ENCODE data around the gene CHD1L. TPM values are rescaled to one million over a fixed set of nuclear protein-coding genes. Genes with fewer than 3 reads are reported as not detected.

CHD1L gene
- total and polyA plus RNA-seq, 2 of the 13 experiments (the other 11 are each of a cell fraction or from before 2014, with no cell fraction given) = 74.3 to 111 TPM

- no peak for TF ChIP-seq RFX1 (IDR thresholded peaks at IDR 0.05)
Observed at GRCh38 chr1:147209825-147210821, 32.4 kb upstream of the CHD1L start (continued).

- Histone ChIP-seq H3K9ac (ENCODE audit: insufficient read depth, low read depth, low read length) (no peak overlapping the region), H4K20me1 (ENCODE audit: insufficient read depth, low read length) (no peaks in the 10 kb centered on the region), H3K27ac (ENCODE audit: extremely low read length, insufficient read depth, low read length) (peak overlapping the region; percentile 75), H3K36me3 (replicated peaks in 1 of 2; ENCODE audit: control insufficient read depth in 1 of 2, insufficient read depth in 2 of 2, low read length in 2 of 2) (peaks cover 11 to 40% of the 10 kb centered on the region in 2 experiments), H2AFZ (ENCODE audit: low read length) (no peak overlapping the region), H3K79me2 (ENCODE audit: insufficient read depth, low read length) (peaks cover 20% of the 10 kb centered on the region), H3K4me2 (ENCODE audit: low read depth, low read length) (peak overlapping the region; percentile 10; the same call in 1 of the 2 replicates), H3K4me3 (replicated peaks in 1 of 3; ENCODE audit: insufficient read depth in 1 of 3, low read depth in 2 of 3, low read length in 3 of 3) (no peak overlapping the region), H3K4me1 (ENCODE audit: insufficient read depth, low read length) (peaks cover 74% of the 10 kb centered on the region), H3K9me3 (ENCODE audit: low read length) (no peaks in the 10 kb centered on the region), H3K27me3 (ENCODE audit: control insufficient read depth in 1 of 2, insufficient read depth in 2 of 2, low read length in 2 of 2) (no peaks in the 10 kb centered on the region)
- POLR2A ChIA-PET = interaction anchor here (1.3 to 7.6 kb wide), 6 partner anchors 9 to 42 kb away, joined by 5 to 101 read pairs (median 10); partner anchors contain the start of genes CHD1L and FMO5
- TF ChIP-seq RBM22 (optimal IDR thresholded peaks at IDR 0.05; ENCODE audit: low read length) (peak; percentile 77), KAT7 (CRISPR knock-in tag; IDR thresholded peaks at IDR 0.05; ENCODE audit: borderline replicate concordance) (no peak), ZNF18 (CRISPR knock-in tag; IDR thresholded peaks at IDR 0.05; ENCODE audit: insufficient replicate concordance) (no peak), MIXL1 (CRISPR knock-in tag; IDR thresholded peaks at IDR 0.05) (no peak), ZSCAN22 (CRISPR knock-in tag; IDR thresholded peaks at IDR 0.05) (no peak), CBFB (CRISPR knock-in tag; IDR thresholded peaks at IDR 0.05) (no peak), CEBPG (CRISPR knock-in tag; IDR thresholded peaks at IDR 0.05) (peak; percentile 37; the same call in 1 of the 2 replicates), SOX13 (IDR thresholded peaks at IDR 0.05) (no peak), SOX13 (CRISPR knock-in tag; conservative IDR thresholded peaks at IDR 0.05 in 1 of 2, IDR thresholded peaks at IDR 0.05 in 1 of 2) (peak in 1 of 2 experiments; percentile 38; a peak in 1 of 4 replicates), POLR2G (IDR thresholded peaks at IDR 0.05; ENCODE audit: low read depth, low read length) (peak; percentile 40), ZNF543 (CRISPR knock-in tag; IDR thresholded peaks at IDR 0.05) (no peak)
- CTCF ChIA-PET (ENCODE audit: low intra/inter-chr PET ratio, low total read pairs) = interaction anchor here (1.4 kb wide), 1 partner anchor 31 kb away, joined by 6 read pairs; the partner anchor contains the start of gene CHD1L
- intact Hi-C loops (cut with micrococcal nuclease; ENCODE audit: unreplicated experiment) (no loop called here), in situ Hi-C loops (cut with HindIII; ENCODE audit: extremely low pct_ligation_motif_present, low pct_unique_long_range_greater_than_20kb) (no loop called here)
- WGBS (ENCODE audit: low lambda C conversion rate) = 62% methylated on average over 2 of the region's 2 CpGs
- ATAC-seq (no peak; the same call in 2 of the 3 replicates), FAIRE-seq (peak; percentile 26), DNase-seq (ENCODE audit: low spot score) (peak; percentile 60)
- BruUV-seq (replicated peaks) = no TSS peak
Observed at GRCh38 chr1:147210987-147211386, 31.5 kb upstream of the CHD1L start.
